ENCODE measurements around the gene IREB2.

IREB2 gene

DNA sequence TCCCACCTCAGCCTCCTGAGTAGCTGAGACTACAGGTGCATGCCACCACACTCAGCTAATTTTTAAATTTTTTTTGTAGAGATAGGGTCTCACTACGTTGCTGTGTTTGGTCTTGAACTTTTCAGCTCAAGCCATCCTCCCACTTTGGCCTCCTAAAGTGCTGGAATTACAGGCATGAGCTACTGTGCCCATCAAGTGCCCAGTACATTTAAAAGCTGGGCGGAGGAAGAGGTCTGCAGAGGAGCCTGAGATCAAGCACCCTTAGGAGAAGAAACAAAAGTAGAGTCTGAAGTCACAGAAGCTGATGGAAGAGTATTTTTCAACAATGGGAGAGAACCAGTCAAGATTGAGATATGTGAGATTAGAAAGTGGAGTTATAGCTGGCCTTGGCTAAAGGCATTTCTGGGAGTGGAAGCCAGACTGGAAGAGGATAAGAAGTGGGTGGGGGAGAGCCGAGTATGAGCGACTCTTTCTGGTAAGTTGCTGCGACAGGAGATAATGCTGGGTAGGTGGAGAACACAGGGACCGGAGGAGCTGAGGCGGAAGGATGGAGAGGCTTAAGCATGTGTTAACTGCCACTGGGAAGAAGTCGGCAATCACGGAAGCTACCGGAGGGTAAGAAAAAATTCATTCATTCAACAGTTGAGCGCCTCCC is 782 bp upstream of the IREB2 start:
- no peak for DNase-seq

GRCh38 chr15:78438619-78439285 is 736 bp downstream of the IREB2 start:
- DNase-seq = peak; percentile 23

DNA sequence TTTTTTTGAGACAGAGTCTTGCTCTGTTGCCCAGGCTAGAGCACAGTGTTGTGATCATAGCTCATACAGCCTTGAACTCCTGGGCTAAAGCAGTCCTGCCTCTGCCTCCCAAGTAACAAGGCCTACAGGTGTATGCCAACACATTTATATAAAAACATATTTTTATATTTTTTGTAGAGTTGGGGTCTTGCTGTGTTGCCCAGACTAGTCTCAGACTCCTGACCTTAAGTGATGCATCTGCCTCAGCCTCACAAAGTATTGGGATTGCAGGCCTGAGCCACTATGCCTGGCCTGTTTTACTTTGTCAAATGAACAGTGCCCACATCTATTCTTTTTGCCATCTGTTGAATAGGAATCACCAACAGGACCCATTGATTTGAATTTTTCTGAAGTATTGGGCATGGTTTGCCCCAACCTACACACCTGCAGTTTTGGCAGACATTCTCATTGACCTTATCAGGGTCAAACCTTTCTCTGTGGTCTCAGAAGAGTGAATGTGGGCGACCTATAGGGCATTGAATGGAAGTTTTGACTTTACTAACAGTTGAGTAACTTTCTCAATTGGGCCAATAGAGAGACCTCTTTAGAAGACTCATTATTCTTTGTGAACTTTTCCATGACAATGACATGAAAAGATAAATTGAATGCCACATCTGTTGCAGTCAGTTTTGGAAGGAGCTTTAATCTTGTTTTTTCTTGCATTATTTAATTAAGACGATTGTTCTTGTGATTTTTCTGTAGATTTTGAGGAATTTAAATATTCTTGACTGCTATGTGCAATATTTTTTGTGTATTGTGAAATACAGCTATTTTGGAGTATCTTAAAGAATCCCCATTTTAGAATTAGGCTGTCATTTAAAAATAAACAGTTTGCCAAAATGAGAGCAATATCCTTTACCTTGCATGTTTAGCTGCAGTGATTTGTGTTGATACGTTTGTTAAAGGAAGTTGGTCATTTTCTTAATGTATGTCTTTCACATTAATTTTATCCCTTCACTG is 2.7 kb downstream of the IREB2 start:
- DNase-seq = no peak

GRCh38 chr15:78444255-78444654 is 6.2 kb downstream of the IREB2 start:
- DNase-seq = no peak

- no peak for DNase-seq
Observed at GRCh38 chr15:78445875-78446274, 7.9 kb downstream of the IREB2 start.

- no peak for DNase-seq
Observed at GRCh38 chr15:78446551-78446950, 8.5 kb downstream of the IREB2 start.

- DNase-seq = no peak
Observed at GRCh38 chr15:78448441-78449219, 10.6 kb downstream of the IREB2 start.

- no peak for DNase-seq
Observed at GRCh38 chr15:78449220-78449999, 11.4 kb downstream of the IREB2 start.

DNA sequence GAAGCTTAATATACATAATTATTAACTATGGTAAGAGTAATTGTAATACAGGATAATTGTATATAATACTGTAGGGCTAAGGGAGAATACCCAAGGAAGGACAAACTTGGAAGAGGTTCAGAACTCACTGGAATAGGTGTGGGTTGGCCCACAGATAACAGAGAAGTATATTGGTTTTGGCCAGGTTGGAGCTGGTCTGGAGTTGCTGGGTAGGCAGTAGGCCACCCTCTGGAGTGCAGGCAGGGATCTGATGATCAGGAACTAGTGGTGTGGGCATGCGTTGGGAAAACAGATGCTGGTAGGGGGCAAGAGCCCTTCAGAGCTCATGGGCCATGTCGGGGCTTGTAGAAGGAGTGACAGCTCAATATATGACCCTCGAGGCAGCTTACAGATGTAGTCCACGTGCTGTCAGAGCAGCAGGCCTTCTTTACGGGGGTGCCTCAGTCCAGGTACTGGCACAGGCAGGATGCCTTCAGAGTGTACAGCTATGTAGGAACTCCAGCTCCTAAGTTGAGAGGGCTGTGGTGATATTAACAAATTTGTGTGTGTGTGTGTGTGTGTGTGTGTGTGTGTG is 12.4 kb downstream of the IREB2 start:
- DNase-seq = peak; percentile 32

DNA sequence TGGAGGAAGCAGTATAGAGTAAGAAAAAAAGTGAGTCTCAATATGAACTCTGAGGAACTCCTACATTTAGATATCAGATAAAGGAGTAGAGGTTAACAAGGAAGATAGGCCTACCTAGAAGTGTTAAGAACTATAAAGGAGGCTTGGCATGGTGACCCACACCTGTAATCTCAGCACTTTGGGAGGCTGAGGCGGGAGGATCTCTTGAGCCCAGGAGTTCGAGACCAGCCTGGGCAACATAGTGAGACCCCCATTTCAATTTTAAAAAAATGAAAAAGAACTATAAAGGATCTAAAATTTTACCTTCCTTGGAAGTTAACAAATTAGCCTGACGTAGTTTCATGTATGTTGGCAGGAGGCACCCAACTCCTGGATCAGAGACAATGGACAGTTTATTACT is 14.5 kb downstream of the IREB2 start:
- no peak for DNase-seq

DNA sequence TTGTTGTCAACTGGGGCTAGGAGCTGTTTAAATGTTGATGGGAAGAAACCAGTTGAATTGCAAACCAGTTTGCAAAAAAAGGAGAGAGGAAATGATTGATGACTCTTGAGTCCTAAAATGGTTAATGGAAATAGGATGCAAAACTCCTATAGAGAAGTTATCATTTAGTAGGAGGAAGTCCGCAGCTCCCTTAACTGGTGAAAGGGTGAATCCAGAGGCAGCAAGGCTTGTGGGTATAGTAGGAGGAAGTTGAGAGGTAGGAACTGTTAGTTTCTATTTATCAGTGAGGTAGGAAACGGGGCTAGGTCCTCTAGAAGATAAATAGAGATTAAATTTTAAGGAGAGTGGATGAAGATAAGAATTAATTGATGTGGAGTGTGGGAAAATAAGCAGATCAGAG is 15.4 kb downstream of the IREB2 start:
- no peak for DNase-seq

DNA sequence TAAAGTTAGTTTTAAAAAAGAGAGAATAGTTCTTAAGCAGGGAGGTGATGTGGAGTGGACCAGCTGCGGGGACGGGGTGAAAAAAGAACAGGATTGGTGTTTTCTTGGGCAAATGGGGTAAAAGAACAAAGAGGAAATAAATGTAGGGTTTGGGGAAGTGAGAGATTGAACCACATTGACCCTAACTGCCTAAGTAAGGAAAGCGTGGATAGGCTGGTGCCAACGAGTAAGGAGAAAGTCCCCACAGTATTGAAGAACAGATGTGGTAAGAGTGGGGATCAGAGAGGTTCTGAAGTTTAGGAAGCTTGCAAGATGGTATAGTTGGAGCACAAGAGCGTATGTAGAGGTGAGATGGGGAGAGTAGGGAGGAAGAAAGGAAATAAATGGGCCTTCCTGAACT is 17.0 kb downstream of the IREB2 start:
- DNase-seq = no peak

DNA sequence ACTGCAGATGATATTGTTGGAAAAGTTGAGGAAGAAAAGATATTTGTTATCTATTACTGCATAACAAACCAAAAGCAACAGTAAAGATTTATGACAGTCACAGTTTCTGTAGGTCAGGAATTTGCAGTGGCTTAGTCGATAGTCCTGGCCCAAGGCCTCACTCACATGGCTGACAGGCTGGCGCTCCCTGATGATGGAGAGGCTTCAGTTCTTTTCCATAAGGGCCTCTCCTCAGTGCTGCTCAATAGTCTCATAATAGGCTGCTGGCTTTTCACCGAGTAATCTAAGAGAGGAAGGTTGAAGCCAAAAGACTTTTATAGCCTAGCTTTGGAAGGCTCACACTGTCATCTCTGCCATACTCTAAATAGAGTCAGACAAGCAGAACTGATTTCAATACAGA is 17.7 kb downstream of the IREB2 start:
- DNase-seq = no peak

DNA sequence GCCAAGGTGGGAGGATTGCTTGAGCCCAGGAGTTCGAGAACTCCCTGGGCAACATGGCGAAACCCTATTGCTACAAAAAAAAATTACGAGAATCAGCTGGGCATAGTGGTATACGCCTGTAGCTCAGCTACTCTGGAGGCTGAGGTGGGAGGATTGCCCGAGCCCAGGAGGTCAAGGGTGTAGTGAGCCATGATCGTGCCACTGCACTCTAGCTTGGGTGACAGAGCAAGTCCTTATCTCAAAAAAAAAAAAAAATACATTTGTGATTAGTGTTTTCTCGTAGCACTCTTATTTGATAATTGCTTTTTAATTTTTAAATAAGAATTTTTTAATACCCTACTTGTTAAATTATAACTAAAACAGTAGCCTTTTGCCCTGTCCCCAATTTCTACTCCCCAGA is 18.4 kb downstream of the IREB2 start:
- DNase-seq = no peak

GRCh38 chr15:78457101-78457500 is 19.1 kb downstream of the IREB2 start:
- peak; percentile 22 for DNase-seq

- DNase-seq = no peak
Observed at GRCh38 chr15:78460737-78461136, 22.7 kb downstream of the IREB2 start.

GRCh38 chr15:78461171-78461888 is 23.3 kb downstream of the IREB2 start:
- no peak for DNase-seq

GRCh38 chr15:78469031-78469430 is 31.0 kb downstream of the IREB2 start:
- DNase-seq = no peak

- no peak for DNase-seq
Observed at GRCh38 chr15:78477295-78477694, 39.3 kb downstream of the IREB2 start.

- DNase-seq = no peak
Observed at GRCh38 chr15:78479650-78480049, 41.6 kb downstream of the IREB2 start.

DNA sequence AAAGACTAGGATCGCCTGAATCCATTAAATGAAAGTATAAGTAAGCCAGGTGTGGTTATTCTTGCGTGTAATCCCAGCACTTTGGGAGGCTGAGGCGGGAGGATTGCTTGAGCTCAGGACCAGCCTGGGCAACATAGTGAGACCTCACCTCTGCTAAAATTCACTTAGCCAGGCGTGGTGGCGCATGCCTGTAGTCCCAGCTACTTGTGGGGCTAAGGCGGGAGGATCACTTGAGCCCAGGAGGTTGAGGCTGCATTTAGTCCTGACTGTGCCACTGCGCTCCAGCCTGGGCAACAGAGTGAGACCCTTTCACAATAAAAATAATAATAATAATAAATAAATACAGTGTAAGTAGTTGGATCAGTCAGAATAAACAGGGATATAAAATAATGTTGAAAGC is 43.9 kb downstream of the IREB2 start:
- DNase-seq = no peak
